ENCODE data around the gene SYMPK.

Gene SYMPK

DNA sequence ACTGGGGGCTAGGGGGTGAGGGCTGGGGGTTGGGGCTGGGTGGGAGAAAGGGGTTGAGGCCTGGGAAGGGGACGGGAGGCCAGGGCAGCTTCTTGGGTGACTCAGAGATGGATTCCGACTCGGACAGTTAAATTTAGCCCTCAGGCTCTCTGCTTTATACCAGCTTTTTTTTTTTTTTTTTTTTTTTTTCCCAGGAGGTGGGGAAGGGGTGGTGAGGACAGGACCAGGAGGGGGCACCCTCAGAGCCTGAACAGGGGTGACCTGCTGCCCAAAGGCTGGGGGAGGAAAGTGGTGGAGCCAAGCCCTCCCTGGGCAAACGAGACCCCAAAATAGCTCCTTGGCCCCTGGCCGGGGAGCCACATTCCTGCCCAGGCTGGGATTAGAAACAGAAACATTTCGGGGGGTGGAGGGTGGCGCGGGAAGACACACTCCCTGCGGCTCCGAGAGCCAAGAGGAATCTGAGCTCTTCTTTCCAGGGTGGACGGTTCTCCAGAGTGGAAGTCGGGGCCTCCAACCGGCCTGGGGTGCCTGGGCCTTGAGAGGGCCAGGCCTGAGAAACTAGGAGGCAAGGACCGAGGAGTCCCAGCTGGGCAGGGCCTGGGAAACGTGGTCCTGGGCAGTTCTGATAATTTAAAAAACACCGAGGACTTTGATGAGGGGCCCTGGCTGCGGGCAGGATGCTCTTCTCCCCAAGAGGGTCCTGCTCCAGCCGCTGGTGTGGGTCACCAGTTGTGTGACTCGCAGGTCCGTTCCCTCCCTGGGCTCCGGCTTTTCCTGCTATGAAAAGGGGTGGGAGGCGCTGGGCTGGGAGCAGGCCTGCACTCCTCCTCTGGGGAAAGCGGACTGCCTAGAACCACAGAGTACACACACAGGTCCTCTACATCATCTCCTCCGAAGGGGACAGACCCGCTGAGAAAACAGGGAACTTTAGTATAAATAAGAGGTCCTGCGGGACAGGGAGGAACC lies 79.8 kb downstream of the SYMPK start:
- H3K4me3 ChIP-seq (ENCODE audit: low read depth, low read length), result no peak overlapping the region

DNA sequence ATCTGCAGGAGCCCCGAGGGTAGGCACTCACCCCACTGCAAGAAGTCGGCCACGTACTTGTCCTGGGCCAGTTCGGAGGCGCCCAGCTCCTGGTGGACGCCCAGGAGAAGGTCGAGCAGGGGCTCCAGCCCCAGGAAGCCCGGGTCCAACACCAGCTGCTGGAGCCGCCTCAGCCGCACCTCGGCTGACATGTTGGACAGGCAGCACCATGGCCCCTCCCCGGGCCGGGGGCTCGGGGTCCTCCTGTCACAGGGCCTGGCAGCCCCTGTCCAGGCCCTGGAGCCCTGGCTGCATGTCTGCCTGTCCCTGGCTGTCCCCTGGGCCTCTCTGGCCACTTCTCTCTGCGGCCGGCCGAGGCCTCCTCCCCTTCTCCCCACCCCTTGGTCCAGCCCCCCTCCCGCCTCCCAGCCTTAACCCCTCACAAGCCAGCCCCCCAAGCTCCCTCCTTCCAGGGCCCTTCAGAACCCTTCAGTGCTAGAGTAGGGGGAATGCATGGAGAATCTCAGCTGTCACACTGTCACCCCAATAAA lies 80.7 kb downstream of the SYMPK start, which contains the start of gene DMPK:
Gene DMPK (minus strand): TSS at position 329 of the 530 bp plus-strand sequence. CDS start 138 bp downstream, at position 191.
- H3K4me3 ChIP-seq (ENCODE audit: low read depth, low read length), result no peak within 1 kb of the TSS

DNA sequence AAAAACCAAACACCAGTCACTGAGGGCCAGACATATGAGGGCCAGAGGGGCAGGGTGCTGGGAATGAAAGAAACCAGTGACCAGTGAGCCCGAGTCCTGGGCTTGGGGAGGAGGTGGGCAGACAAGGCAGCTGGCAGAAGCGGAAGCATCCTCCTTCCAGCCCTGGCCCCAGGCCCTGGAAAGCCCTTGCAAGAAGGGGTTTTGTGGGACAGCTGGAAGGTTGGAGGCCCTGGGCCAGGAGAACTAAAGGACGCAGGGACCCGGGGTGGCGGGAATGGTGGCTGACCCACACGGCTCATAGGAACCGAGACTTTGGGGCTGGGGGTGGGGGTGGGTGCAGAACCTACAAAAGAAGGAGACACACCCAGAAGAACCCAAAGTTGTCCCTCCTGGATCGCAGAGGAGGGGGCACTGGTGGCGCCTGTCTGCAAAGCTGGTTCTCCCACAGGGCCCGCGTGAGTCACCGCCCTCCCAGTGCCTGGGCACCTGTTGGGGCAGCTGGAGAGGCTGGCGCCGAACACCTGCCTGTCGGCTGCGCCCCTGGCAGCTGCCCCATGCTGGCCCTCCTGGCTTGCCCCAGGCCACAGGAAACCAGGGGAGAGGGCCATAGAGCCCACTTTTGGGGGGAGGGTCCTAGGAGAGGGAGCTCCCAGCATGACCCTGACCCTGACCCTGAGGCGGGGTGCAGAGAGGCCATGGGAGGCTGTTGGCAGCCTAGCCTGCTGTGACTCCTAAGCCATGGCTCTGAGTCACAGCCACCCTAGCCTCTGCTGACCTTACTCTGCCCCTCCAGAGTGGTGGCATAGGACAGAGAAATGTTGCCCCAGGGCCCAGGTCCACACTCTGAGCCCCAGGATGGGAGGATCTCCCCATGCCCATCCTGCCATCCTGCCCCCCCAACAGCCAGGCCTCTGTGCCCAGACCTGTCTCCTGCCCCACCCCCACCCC lies 81.5 kb downstream of the SYMPK start:
- H3K4me3 ChIP-seq (ENCODE audit: low read depth, low read length), result no peak overlapping the region

DNA sequence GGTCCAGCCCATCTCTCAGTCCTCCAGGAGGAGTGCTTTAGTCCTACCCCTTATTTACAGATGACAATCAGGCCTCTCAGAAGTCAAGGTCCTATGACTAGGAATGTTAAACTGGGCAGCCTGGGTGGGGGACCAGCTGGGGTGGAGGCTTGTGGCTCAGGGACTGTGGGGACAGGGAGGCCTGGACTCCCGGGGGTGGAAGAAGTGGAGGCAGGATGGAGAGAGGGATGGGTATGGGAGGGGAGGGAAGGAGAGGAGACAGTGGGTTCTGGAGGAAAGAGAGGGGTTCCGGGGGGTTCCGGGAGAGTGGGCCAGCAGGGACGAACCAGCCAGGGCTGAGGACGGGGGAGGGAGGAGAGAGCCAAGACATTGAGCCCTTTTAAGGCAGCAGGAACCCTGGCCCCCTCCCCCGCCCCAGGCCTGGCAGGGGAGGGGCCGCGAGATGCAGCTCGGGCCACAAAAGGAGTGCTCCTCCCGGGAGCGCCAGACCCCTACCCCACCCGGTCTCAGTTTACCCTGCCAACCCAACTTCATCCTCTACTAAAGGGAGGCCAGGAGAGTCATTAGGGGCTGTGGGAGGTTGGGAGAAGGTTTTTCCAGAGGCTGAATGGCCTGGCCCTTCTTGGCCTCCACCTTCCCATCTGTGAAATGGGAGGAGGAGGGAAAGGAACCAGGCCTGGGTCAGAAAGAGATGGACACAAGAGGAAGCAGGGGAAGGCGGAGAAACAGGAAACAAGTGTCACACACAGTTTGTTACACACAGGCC lies 82.3 kb downstream of the SYMPK start:
- no peak overlapping the region for H3K4me3 ChIP-seq (ENCODE audit: low read depth, low read length)

DNA sequence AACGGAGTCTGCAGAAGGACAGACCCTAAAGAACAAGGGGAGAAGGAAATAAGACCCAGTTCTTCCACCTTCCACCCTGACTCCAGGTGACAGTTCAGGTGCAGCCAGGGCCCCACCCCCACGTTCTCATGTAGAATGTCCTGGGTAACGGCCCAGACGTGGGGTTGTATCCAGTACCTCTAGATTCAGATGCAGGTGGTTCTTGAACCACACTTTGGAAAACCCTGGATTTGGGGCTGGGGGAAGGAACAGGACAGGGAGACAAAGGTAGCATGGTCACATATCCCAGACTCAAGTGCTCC lies 82.8 kb downstream of the SYMPK start:
- H3K4me3 ChIP-seq (ENCODE audit: low read depth, low read length), result no peak overlapping the region

DNA sequence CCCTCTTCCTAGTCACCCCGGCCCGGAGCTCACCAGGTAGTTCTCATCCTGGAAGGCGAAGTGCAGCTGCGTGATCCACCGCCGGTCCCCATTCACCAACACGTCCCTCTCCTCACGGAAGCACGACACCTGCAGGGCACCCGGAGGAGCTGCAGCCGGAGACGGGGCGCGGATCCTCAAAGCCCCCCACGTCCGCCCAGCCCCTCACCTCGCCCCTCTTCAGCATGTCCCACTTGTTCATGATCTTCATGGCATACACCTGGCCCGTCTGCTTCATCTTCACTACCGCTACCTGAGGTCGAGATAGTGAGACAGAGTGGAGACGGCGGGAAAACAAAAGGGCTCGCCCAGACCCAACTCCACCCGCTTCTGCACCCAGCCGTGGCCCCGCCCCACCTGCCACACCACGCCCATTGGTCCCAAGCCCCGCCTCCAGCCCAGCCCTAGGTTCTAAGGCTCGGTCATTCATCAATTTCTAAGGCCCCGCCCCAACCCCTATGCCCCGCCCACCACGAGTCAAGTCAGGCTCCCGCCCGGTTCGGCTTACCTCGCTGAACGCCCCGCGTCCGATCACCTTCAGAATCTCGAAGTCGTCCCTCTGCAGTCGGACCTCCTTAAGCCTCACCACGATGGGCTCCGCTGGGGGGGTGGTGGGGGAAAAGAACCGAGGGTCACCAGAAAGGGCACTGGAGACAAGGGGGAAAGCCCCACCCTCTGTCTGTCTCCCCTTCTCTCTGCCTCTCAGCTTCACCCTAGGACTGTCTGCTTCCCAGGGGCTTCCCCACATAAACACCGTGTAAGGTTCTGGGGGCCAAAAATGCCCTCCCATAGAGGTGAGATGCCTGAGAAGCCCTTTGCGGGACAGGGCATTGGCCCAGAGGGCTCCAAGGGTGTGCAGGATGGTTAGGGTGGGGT lies 83.5 kb downstream of the SYMPK start:
- H3K4me3 ChIP-seq (ENCODE audit: low read depth, low read length), result peak overlapping the region; percentile 33

DNA sequence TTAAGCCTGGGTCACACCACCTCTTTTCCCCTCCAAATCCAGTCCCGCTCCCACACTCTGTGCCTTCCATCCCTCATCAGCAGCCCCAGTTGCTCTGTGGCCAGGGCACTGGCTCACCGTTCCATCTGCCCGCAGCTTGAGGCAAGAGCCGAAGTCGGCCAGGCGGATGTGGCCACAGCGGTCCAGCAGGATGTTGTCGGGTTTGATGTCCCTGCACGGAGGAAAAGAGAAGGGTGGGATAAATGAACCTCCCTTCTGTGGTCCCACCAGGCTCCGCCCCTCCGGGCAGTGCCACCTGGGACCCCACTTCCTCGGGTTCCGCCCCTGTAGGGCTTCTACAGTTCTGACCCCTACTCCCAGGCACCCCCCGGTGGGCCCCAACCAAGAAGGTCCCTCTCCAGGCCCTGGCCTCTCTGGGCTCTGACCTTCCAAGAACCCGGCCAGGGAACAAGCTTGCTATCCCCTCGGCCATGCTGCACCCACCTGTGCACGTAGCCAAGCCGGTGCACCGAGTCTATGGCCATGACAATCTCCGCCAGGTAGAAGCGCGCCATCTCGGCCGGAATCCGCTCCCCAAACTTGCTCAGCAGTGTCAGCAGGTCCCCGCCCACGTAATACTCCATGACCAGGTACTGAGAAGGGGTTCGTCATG lies 84.8 kb downstream of the SYMPK start:
- no peak overlapping the region for H3K4me3 ChIP-seq (ENCODE audit: low read depth, low read length)

DNA sequence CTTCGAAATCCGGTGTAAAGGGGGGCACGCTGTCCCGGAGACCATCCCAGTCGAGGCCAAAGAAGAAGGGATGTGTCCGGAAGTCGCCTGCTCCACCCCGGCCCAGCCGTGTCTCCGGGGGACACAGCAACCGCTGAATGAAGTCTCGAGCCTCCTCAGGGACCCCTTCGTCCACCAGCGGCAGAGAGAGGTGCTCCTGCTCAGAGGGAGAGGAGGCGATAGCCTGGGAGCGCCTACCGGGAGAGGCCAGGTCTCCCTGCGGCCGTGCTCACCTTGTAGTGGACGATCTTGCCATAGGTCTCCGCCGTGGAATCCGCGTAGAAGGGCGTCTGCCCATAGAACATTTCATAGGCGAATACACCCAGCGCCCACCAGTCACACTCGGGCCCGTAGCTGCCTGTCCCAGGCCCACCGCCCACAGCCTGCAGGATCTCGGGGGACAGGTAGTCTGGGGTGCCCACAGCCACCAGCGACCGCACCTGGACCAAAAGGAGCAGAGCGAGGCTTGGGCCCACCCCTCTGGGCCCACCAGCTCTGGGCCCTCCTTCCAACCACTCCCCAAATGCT lies 85.5 kb downstream of the SYMPK start:
- H3K4me3 ChIP-seq (ENCODE audit: low read depth, low read length), result no peak overlapping the region

DNA sequence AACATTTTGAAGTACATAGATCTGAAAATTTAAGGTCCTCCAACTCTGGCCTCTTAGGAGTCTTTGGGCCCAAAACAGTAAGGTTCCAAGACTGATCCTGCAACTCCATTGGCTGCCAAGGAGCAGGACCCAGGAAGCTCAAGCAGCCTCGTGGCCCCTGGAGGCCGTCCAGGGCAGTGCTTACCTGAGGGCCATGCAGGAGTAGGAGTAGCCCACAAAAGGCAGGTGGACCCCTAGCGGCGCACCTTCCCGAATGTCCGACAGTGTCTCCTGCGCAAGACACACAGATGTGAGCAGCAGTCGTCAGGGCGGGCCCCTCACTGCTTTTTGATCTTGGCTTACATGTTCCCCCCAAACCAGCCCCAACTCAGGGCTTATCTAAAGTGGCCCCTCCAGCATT lies 88.2 kb downstream of the SYMPK start:
- no peak overlapping the region for H3K4me3 ChIP-seq (ENCODE audit: low read depth, low read length)

DNA sequence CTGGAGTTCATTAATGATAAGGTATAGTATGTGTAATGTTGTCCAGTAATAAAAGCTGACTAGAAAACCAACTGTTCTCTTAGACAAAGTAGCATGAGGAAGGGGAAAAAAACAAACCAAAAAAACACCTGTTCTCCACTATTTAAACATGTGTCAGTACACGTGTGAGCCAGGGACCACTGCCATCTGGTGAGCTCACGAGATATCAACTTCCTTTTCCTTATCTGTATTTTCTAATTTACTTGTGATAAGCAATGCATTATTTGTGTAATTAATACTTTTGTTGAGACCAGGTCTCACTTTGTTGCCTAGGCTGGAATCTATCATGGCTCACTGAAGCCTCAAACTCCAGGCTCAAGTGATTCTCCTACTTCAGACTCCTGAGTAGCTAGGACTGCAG lies 89.6 kb downstream of the SYMPK start:
- H3K4me3 ChIP-seq (ENCODE audit: low read depth, low read length), result no peak overlapping the region

DNA sequence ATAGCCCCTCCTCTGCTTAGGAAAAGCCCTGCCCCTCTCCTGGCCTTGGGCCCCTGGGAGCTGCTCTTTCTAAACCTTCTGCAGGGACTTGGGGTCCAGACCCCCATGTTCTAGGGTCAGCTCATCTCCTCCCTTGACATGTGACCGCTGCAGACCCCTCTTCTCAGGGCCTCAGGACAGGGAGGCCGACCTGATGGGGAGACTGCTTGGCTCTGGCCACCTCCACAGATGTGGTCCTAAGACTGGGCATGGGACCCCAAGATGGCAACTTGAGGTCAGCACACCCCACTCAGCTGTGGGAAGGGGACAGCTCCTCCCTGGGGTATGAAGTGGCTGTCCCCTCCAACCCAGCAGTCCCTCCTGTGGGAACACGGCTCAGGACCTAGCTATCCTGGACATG lies 90.0 kb downstream of the SYMPK start:
- no peak overlapping the region for H3K4me3 ChIP-seq (ENCODE audit: low read depth, low read length)

DNA sequence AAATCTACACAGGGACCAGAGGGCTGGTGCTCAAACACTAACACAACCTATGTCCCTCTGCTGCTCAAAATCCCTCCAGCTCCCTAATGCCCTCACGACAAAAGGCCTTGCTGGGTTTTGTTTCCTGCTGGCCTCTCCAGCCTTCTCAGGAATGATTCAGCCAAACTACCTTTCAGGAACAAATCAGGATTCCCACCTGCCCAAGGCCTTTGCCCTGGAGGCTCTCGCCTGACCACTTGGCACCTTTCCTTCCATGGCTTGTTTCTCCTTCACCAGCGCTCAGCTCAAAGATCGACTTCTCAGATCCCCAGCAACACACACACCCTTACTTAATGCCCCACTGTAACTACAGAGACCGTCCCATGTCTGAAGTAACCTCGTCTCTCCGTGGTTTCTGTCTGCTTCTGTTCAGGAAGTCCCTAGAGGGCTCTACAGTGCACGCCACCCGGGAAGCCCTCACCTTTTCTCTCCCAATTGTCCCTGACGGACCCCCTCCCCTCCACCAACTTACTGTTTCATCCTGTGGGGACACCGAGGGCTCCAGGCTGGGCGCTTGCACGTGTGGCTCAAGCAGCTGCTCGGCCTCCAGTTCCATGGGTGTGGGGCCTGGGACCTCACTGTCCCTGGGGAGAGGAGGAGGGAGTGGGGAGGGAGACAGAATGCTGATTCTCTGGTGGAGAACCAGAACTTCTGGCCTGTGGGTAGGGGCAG lies 90.7 kb downstream of the SYMPK start:
- no peak overlapping the region for H3K4me3 ChIP-seq (ENCODE audit: low read depth, low read length)

DNA sequence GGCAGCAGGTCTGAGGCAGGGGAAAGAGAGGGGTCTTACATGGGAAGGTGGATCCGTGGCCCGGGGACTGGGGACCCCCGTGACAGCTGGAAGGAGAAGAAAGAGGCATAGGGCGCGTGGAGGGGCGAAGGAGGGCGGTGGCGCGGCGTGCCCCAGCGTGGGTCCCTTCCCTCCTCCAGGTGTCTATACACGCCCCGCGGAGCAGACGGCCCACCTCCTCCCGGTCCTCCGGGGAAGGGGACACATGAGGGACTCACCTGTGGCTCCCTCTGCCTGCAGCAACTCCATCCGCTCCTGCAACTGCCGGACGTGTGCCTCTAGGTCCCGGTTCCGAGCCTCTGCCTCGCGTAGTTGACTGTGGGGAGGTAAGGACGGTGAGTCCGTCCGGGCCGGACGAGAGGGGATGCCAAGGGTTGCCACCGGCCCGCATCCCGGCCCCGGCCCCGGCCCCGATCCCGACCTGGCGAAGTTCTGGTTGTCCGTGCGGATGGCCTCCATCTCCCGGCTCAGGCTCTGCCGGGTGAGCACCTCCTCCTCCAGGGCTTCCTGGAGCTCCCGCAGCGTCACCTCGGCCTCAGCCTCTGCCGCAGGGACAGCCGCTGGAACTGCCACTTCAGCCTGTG lies 91.5 kb downstream of the SYMPK start:
- no peak overlapping the region for H3K4me3 ChIP-seq (ENCODE audit: low read depth, low read length)

DNA sequence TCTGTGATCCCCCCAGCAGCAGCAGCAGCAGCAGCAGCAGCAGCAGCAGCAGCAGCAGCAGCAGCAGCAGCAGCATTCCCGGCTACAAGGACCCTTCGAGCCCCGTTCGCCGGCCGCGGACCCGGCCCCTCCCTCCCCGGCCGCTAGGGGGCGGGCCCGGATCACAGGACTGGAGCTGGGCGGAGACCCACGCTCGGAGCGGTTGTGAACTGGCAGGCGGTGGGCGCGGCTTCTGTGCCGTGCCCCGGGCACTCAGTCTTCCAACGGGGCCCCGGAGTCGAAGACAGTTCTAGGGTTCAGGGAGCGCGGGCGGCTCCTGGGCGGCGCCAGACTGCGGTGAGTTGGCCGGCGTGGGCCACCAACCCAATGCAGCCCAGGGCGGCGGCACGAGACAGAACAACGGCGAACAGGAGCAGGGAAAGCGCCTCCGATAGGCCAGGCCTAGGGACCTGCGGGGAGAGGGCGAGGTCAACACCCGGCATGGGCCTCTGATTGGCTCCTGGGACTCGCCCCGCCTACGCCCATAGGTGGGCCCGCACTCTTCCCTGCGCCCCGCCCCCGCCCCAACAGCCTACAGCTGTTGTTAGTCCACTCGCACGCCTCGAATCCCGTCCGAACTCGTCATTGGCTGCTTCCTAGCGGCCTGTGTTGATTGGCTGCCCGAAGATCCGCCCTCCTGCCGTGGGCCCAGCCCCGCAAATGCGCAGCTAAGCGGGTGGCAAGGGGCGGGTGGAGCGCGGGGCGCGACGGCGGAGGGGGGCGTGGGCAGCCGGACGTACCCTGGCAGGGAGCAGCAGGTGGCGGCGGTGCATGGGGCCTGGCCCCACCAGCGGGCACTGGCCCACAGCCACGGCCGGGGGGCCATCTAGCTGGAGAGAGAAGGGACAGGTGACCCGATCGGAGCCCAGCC lies 92.5 kb downstream of the SYMPK start:
- peak overlapping the region; percentile 67 for H3K4me3 ChIP-seq (ENCODE audit: low read depth, low read length)

DNA sequence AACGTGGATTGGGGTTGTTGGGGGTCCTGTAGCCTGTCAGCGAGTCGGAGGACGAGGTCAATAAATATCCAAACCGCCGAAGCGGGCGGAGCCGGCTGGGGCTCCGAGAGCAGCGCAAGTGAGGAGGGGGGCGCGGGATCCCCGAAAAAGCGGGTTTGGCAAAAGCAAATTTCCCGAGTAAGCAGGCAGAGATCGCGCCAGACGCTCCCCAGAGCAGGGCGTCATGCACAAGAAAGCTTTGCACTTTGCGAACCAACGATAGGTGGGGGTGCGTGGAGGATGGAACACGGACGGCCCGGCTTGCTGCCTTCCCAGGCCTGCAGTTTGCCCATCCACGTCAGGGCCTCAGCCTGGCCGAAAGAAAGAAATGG lies 93.1 kb downstream of the SYMPK start:
- peak overlapping the region; percentile 67 for H3K4me3 ChIP-seq (ENCODE audit: low read depth, low read length)

DNA sequence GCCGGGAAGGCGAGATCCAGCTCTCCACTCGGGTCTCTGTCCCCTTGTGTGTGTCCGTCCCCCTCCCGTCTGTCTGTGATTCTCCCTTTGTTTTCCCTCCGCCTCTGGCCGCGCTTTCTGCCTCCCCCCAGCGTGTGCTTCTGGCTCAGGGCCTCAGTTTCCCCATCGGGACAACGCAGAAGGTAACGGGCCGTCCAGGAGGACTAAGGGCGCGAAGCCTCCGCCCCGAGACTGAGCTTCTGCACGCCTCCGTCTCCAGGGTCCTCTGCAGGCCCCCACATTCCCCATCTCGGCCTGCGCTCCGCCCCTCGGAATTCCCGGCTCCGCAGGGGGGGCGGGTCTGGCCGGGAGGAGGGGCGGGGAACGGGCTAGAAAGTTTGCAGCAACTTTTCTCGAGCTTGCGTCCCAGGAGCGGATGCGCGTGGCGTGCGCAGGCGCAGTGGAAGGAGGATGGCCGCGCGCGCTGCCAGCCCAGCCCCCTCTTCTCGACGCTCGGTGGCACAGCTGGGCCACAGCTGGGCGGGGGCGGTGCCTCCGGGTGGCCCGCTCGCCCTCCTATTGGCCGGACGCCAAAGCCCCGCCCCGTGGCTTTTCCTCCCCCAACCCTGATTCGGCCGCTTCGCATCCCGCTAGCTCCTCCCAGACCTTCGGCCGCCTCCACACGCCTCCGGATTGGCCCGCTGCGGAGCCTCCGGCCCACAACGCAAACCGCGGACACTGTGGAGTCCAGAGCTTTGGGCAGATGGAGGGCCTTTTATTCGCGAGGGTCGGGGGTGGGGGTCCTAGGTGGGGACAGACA lies 93.8 kb downstream of the SYMPK start, which contains the start of gene SIX5:
Gene SIX5 (minus strand): TSS at position 269 of the 799 bp plus-strand sequence. CDS start 408 bp downstream, outside the sequence.
- H3K4me3 ChIP-seq (ENCODE audit: low read depth, low read length), result peak within 1 kb of the TSS; percentile 78

All from iPS-11a (cell line).